Breast epithelium (tissue), 3 donors: ENCODE measurements around the gene KRT40.
"Not testable (repeated sequence)": the region's sequence is repeated elsewhere in the genome, so short reads cannot be mapped to it uniquely, and the experiment has no call there.

ENCODE experiments used
- CTCF ChIP-seq, 3 donors: fragments of 450-650 bp; IDR thresholded peaks; one replicate each; pipeline ENCODE4 v1.5.1; 2016 to 2017; ENCODE audit warnings: antibody characterized with exemption in 3 of 3, mild to moderate bottlenecking in 3 of 3, moderate library complexity in 3 of 3
- POLR2A ChIP-seq: fragments of 450-650 bp; IDR thresholded peaks from one replicate; pipeline ENCODE4 v1.6.1; 2016; ENCODE audit warnings: antibody characterized with exemption, mild to moderate bottlenecking, moderate library complexity
- POLR2AphosphoS5 ChIP-seq, 3 donors: sonication (generic); formaldehyde crosslinking; IDR thresholded peaks; one replicate each; pipeline ENCODE4 v1.6.1; 2017; ENCODE audit warnings: antibody characterized with exemption in 3 of 3

- TF ChIP-seq CTCF (IDR thresholded peaks at IDR 0.05); POLR2A; POLR2AphosphoS5 (IDR thresholded peaks at IDR 0.05): not testable (repeated sequence)
Measured at GRCh38 chr17:40999563-40999962, 15.4 kb upstream of the KRT40 start, which contains the start of gene KRTAP3-2.
